A549 treated with AZD2906 at 1 μM for 4 hours (cell line): ENCODE results near the gene DHX35. TPM values are rescaled to one million over a fixed set of nuclear protein-coding genes. Genes with fewer than 3 reads are reported as not detected.

Source experiments
- total RNA-seq: library from RNA; stranded (reverse); fragments of 200-300 nt; extraction: Qiagen RNA extraction; gene quantifications from 5 replicates; pipeline ENCODE4 v1.2.3, GENCODE V29; 2022

Gene DHX35, protein sequence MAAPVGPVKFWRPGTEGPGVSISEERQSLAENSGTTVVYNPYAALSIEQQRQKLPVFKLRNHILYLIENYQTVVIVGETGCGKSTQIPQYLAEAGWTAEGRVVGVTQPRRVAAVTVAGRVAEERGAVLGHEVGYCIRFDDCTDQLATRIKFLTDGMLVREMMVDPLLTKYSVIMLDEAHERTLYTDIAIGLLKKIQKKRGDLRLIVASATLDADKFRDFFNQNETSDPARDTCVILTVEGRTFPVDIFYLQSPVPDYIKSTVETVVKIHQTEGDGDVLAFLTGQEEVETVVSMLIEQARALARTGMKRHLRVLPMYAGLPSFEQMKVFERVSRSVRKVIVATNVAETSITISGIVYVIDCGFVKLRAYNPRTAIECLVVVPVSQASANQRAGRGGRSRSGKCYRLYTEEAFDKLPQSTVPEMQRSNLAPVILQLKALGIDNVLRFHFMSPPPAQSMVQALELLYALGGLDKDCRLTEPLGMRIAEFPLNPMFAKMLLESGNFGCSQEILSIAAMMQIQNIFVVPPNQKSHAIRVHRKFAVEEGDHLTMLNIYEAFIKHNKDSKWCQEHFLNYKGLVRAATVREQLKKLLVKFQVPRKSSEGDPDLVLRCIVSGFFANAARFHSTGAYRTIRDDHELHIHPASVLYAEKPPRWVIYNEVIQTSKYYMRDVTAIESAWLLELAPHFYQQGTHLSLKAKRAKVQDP
- 7.1 to 7.9 TPM (median 7.7 TPM) in 5 replicates for total RNA-seq

DNA sequence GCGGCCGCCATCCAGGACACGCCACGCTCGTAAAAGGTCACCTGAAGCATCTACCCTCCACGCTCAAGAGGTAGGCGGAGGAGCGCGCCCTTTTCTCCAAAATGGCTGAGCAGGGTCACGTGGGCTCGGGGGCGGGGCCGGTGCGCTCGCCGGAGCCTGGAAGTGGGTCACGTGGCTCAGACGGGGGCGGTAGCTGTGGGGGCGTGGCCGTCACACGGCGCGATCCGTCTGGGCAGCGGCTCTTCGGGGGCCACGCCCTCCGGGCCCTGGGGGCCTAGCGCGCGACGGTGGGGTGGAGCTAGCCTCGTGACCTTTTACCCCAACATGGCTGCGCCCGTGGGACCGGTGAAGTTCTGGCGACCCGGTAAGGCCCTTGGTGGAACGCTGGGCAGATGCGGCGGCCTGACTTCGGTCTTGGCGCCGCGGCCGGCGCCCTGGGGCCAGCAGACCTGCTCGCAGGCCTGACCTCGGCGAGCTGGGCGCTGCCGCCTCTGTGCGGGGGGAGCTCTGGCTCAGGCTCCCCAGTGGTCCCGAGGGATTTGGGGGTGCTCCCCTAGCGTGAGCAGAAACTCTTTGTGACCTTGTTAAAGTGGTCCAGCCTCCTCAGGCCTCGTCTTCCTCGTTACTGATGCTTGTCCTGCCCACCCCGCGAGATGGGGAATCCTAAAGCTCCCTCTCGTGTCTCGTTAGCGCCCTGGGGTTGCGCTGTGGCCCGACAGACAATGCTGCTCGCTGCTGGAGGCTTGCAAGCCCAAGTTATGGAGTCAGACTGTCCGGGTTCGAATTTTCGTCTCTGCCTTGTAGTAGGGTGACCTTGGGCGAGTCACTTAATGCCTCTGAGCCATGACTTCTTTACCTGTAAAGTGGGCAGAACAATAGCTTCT, at the start of gene DHX35:
DHX35 (plus strand) TSS at position 301 of the 884 bp plus-strand sequence; CDS start at position 325, 24 bp downstream.

DNA sequence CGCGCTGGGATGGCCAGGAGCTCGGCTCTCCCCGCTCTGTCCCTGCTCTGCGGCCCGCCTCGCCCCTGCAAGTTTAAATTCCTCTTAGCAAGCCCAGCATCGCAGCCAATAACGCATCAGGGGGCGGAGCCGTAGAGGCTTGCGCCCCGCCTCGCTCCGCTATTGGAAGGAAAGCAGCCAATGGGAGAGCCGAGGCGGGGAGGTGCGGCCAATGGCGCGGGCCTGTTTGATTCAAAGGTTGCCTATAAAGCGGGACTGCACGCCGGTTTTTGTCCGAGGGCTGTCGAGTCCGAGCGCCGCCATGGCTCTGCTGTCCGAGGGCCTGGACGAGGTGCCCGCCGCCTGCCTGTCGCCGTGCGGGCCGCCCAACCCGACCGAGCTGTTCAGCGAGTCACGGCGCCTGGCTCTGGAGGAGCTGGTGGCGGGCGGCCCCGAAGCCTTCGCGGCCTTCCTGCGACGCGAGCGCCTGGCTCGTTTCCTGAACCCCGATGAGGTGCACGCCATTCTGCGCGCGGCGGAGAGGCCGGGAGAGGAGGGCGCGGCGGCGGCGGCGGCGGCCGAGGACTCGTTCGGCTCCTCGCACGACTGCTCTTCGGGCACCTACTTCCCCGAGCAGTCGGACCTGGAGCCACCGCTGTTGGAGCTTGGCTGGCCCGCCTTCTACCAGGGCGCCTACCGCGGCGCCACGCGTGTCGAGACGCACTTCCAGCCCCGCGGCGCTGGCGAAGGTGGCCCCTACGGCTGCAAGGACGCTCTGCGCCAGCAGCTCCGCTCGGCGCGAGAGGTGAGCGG, 35.8 kb upstream of the DHX35 start, which contains the start of gene FAM83D:
FAM83D (plus strand) TSS at position 276 of the 792 bp plus-strand sequence; CDS start at position 302, 26 bp downstream.

Other genes with a start within 250 kb of the DHX35 start
- gene SLC32A1, start 237.9 kb upstream of the DHX35 start, total RNA-seq: not detected in 5 replicates
- gene ACTR5, start 213.9 kb upstream of the DHX35 start, total RNA-seq: 8.7 to 10.7 TPM (median 9.6 TPM) in 5 replicates
- gene PPP1R16B, start 156.6 kb upstream of the DHX35 start, total RNA-seq: 0.08 to 0.17 TPM (median 0.15 TPM) in 5 replicates
- gene FAM83D, start 35.9 kb upstream of the DHX35 start, total RNA-seq: 57.5 to 70.7 TPM (median 65.5 TPM) in 5 replicates